ENCODE measurements around the gene WHRN.
A peak's percentile ranks its signal among the peaks of the same experiment; 100 is the strongest.

WHRN gene

GRCh38 chr9:114397219-114397847 is 107.9 kb downstream of the WHRN start:
- DNase-seq (ENCODE audit: low spot score), result no peak

GRCh38 chr9:114396558-114397218 is 108.6 kb downstream of the WHRN start:
- DNase-seq (ENCODE audit: low spot score), result no peak

GRCh38 chr9:114395768-114396167 is 109.5 kb downstream of the WHRN start:
- no peak for DNase-seq (ENCODE audit: low spot score)

GRCh38 chr9:114395334-114395617 is 110.0 kb downstream of the WHRN start:
- DNase-seq (ENCODE audit: low spot score), result no peak

GRCh38 chr9:114394523-114395333 is 110.5 kb downstream of the WHRN start:
- DNase-seq (ENCODE audit: low spot score), result no peak

- peak; percentile 73 for DNase-seq (ENCODE audit: low spot score)
Measured at GRCh38 chr9:114392749-114393112, 112.5 kb downstream of the WHRN start.

GRCh38 chr9:114390952-114391351 is 114.3 kb downstream of the WHRN start:
- peak; percentile 41 for DNase-seq (ENCODE audit: low spot score)

- DNase-seq (ENCODE audit: low spot score), result no peak
Measured at GRCh38 chr9:114389612-114390368, 115.5 kb downstream of the WHRN start.

GRCh38 chr9:114388764-114389375 is 116.4 kb downstream of the WHRN start:
- peak; percentile 46 for DNase-seq (ENCODE audit: low spot score)

GRCh38 chr9:114388357-114388682 is 117.0 kb downstream of the WHRN start:
- no peak for DNase-seq (ENCODE audit: low spot score)

GRCh38 chr9:114387680-114388356 is 117.5 kb downstream of the WHRN start, which contains the start of gene AKNA:
Gene AKNA, minus strand, starts transcription at chr9:114387982. Its CDS starts 6,649 bp downstream, at chr9:114381333.
- DNase-seq (ENCODE audit: low spot score), result peak; percentile 82

GRCh38 chr9:114386886-114387679 is 118.2 kb downstream of the WHRN start:
- DNase-seq (ENCODE audit: low spot score), result peak; percentile 63

GRCh38 chr9:114386361-114386885 is 118.8 kb downstream of the WHRN start:
- DNase-seq (ENCODE audit: low spot score), result no peak

GRCh38 chr9:114385397-114386181 is 119.7 kb downstream of the WHRN start:
- peak; percentile 97 for DNase-seq (ENCODE audit: low spot score)

- DNase-seq (ENCODE audit: low spot score), result no peak
Measured at GRCh38 chr9:114384836-114385396, 120.4 kb downstream of the WHRN start.

GRCh38 chr9:114384341-114384740 is 120.9 kb downstream of the WHRN start:
- DNase-seq (ENCODE audit: low spot score), result no peak

GRCh38 chr9:114383521-114384231 is 121.6 kb downstream of the WHRN start:
- no peak for DNase-seq (ENCODE audit: low spot score)

GRCh38 chr9:114382699-114383520 is 122.4 kb downstream of the WHRN start:
- DNase-seq (ENCODE audit: low spot score), result no peak

Measured in NAMALWA (cell line).